Measurements from ENCODE around the gene MGAT4B. TPM values are rescaled to one million over a fixed set of nuclear protein-coding genes. Genes with fewer than 3 reads are reported as not detected.

Gene MGAT4B
- total RNA-seq, 1 experiment from 2014 or later: 148 TPM

GRCh38 chr5:179776411-179776938, 30.2 kb downstream of the MGAT4B start:
- no peaks in the 10 kb centered on the region for H3K9me2 ChIP-seq (ENCODE audit: insufficient read depth)
- H3K27me3 ChIP-seq (ENCODE audit: insufficient read depth, low read length): no peaks in the 10 kb centered on the region
- RAD21 ChIA-PET (ENCODE audit: low non-redundant PET in 1 of 2, low total read pairs in 2 of 2, uncharacterized antibody in 2 of 2, unreplicated experiment in 2 of 2): no interaction called here
- intact Hi-C loops (cut with micrococcal nuclease): no loop called here
- POLR2A ChIA-PET: no interaction called here
- H3K27ac ChIP-seq (ENCODE audit: low read depth, low read length): no peak overlapping the region
- no peaks in the 10 kb centered on the region for H4K20me1 ChIP-seq (ENCODE audit: insufficient read depth)
- no peak overlapping the region for H2AFZ ChIP-seq (ENCODE audit: low read depth, low read length, poor library complexity, severe bottlenecking)
- CTCF ChIA-PET: interaction anchor here (1.2 kb wide), 1 partner anchor 14 kb away, joined by 4 read pairs; no protein-coding TSS in a partner anchor
- no peak for ATAC-seq
- H3K4me1 ChIP-seq (ENCODE audit: control insufficient read depth in 1 of 2, insufficient read depth in 2 of 2, low read length in 2 of 2): no peaks in the 10 kb centered on the region
- BruUV-seq (replicated peaks): no TSS peak
- H3K9ac ChIP-seq (ENCODE audit: low read length): no peak overlapping the region
- TF ChIP-seq EZH2 (IDR thresholded peaks at IDR 0.05) (no peak), POLR2AphosphoS5 (IDR thresholded peaks at IDR 0.05; ENCODE audit: low read depth, low read length) (no peak), YY1 (IDR thresholded peaks at IDR 0.05; ENCODE audit: extremely low read depth, insufficient replicate concordance, low read depth, low read length) (no peak), TCF7L2 (IDR thresholded peaks at IDR 0.05; ENCODE audit: borderline replicate concordance, extremely low read depth, insufficient read depth, insufficient read length) (no peak), CTCF (IDR thresholded peaks at IDR 0.05 in 2 of 3, conservative IDR thresholded peaks at IDR 0.05 in 1 of 3; ENCODE audit: borderline replicate concordance in 1 of 3, insufficient read depth in 1 of 3, low read depth in 2 of 3, low read length in 2 of 3) (no peak), RAD21 (IDR thresholded peaks at IDR 0.05; ENCODE audit: low read depth) (no peak), ZNF274 (IDR thresholded peaks at IDR 0.05; ENCODE audit: low read depth, low read length) (no peak), POLR2A (IDR thresholded peaks at IDR 0.05; ENCODE audit: borderline replicate concordance, extremely low read depth, insufficient read depth, insufficient read length) (no peak), JUND (IDR thresholded peaks at IDR 0.05) (no peak), SRF (IDR thresholded peaks at IDR 0.05; ENCODE audit: low read depth) (no peak), ATF3 (IDR thresholded peaks at IDR 0.05) (no peak), SIN3A (IDR thresholded peaks at IDR 0.05; ENCODE audit: low read depth) (no peak), REST (IDR thresholded peaks at IDR 0.05; ENCODE audit: low read depth) (no peak), CEBPB (IDR thresholded peaks at IDR 0.05; ENCODE audit: low read depth) (no peak), SP1 (IDR thresholded peaks at IDR 0.05; ENCODE audit: low read depth) (no peak), ZFX (IDR thresholded peaks at IDR 0.05) (no peak), MAX (IDR thresholded peaks at IDR 0.05) (no peak), EZH2phosphoT487 (IDR thresholded peaks at IDR 0.05; ENCODE audit: borderline replicate concordance) (no peak)
- no peaks in the 10 kb centered on the region for H3K9me3 ChIP-seq (ENCODE audit: control insufficient read depth in 1 of 2, insufficient read depth in 1 of 2, low read depth in 1 of 2, low read length in 2 of 2)
- H3K79me2 ChIP-seq (ENCODE audit: insufficient read depth, low read length): no peaks in the 10 kb centered on the region
- no peak overlapping the region for H3K4me3 ChIP-seq (replicated peaks in 1 of 2; ENCODE audit: low read depth in 1 of 2, low read length in 2 of 2)
- H3K4me2 ChIP-seq (ENCODE audit: low read length): no peak overlapping the region
- H3K36me3 ChIP-seq (ENCODE audit: control insufficient read depth in 1 of 2, insufficient read depth in 2 of 2, low read length in 2 of 2): peaks cover 17 to 18% of the 10 kb centered on the region in 2 experiments; a peak in 2 of 4 replicates
- no peak for DNase-seq (ENCODE audit: low read depth, low spot score)

All from HCT116 (cell line).